ENCODE results near the gene RBM4.

Gene RBM4

GRCh38 chr11:66632952-66633351 is 5.6 kb upstream of the RBM4 start:
- no peak for TF ChIP-seq CTCF (IDR thresholded peaks at IDR 0.05; ENCODE audit: low read depth, low read length, poor library complexity, severe bottlenecking)
- no peak for TF ChIP-seq EZH2phosphoT487 (IDR thresholded peaks at IDR 0.05; ENCODE audit: borderline replicate concordance, low read length)
- H3K4me1 ChIP-seq (ENCODE audit: control insufficient read depth, low read length), result peaks cover 14% of the 10 kb centered on the region
- H3K36me3 ChIP-seq (ENCODE audit: control insufficient read depth, low read length), result peaks cover 80% of the 10 kb centered on the region
- no peak overlapping the region for H3K4me3 ChIP-seq (ENCODE audit: low read length)
- H3K79me2 ChIP-seq (ENCODE audit: control insufficient read depth, low read length), result peaks cover 100% of the 10 kb centered on the region
- no peaks in the 10 kb centered on the region for H3K9me3 ChIP-seq (ENCODE audit: control insufficient read depth, insufficient read depth, low read length)
- H3K4me2 ChIP-seq (ENCODE audit: low read length), result no peak overlapping the region
- no peaks in the 10 kb centered on the region for H3K27me3 ChIP-seq (ENCODE audit: control insufficient read depth, low read length)
- H3F3A ChIP-seq (ENCODE audit: control insufficient read depth, insufficient read depth), result peaks cover 76% of the 10 kb centered on the region
- H4K20me1 ChIP-seq (ENCODE audit: control insufficient read depth, insufficient read depth, low read depth, low read length), result peaks cover 5% of the 10 kb centered on the region; the same call in 1 of the 2 replicates
- H3K27ac ChIP-seq (ENCODE audit: low read depth, low read length), result no peak overlapping the region
- H3K9me2 ChIP-seq (replicated peaks; ENCODE audit: control insufficient read depth, low read length), result no peaks in the 10 kb centered on the region

- Histone ChIP-seq H4K20me1 (ENCODE audit: control insufficient read depth, insufficient read depth, low read depth, low read length) (peaks cover 34% of the 10 kb centered on the region), H3F3A (ENCODE audit: control insufficient read depth, insufficient read depth) (peaks cover 55% of the 10 kb centered on the region), H3K4me1 (ENCODE audit: control insufficient read depth, low read length) (peaks cover 39% of the 10 kb centered on the region), H3K79me2 (ENCODE audit: control insufficient read depth, low read length) (peaks cover 97% of the 10 kb centered on the region), H3K4me2 (ENCODE audit: low read length) (no peak overlapping the region), H3K9me2 (replicated peaks; ENCODE audit: control insufficient read depth, low read length) (no peaks in the 10 kb centered on the region), H3K27ac (ENCODE audit: low read depth, low read length) (peak overlapping the region; percentile 15; the same call in 1 of the 2 replicates), H3K4me3 (ENCODE audit: low read length) (no peak overlapping the region), H3K36me3 (ENCODE audit: control insufficient read depth, low read length) (peaks cover 78% of the 10 kb centered on the region), H3K27me3 (ENCODE audit: control insufficient read depth, low read length) (no peaks in the 10 kb centered on the region), H3K9me3 (ENCODE audit: control insufficient read depth, insufficient read depth, low read length) (no peaks in the 10 kb centered on the region)
- TF ChIP-seq CTCF (IDR thresholded peaks at IDR 0.05; ENCODE audit: low read depth, low read length, poor library complexity, severe bottlenecking) (no peak), EZH2phosphoT487 (IDR thresholded peaks at IDR 0.05; ENCODE audit: borderline replicate concordance, low read length) (no peak)
Measured at GRCh38 chr11:66636411-66636810, 2.1 kb upstream of the RBM4 start.

- Histone ChIP-seq H3K4me2 (ENCODE audit: low read length) (peak overlapping the region; percentile 78), H3K4me3 (ENCODE audit: low read length) (peak overlapping the region; percentile 98), H3K9me2 (replicated peaks; ENCODE audit: control insufficient read depth, low read length) (no peaks in the 10 kb centered on the region), H4K20me1 (ENCODE audit: control insufficient read depth, insufficient read depth, low read depth, low read length) (peaks cover 40% of the 10 kb centered on the region), H3K27ac (ENCODE audit: low read depth, low read length) (peak overlapping the region; percentile 55), H3K9me3 (ENCODE audit: control insufficient read depth, insufficient read depth, low read length) (no peaks in the 10 kb centered on the region), H3F3A (ENCODE audit: control insufficient read depth, insufficient read depth) (peaks cover 53% of the 10 kb centered on the region), H3K79me2 (ENCODE audit: control insufficient read depth, low read length) (peaks cover 97% of the 10 kb centered on the region), H3K4me1 (ENCODE audit: control insufficient read depth, low read length) (peaks cover 51% of the 10 kb centered on the region), H3K36me3 (ENCODE audit: control insufficient read depth, low read length) (peaks cover 78% of the 10 kb centered on the region), H3K27me3 (ENCODE audit: control insufficient read depth, low read length) (no peaks in the 10 kb centered on the region)
- TF ChIP-seq EZH2phosphoT487 (IDR thresholded peaks at IDR 0.05; ENCODE audit: borderline replicate concordance, low read length) (no peak), CTCF (IDR thresholded peaks at IDR 0.05; ENCODE audit: low read depth, low read length, poor library complexity, severe bottlenecking) (no peak)
Measured at GRCh38 chr11:66637557-66638176, 836 bp upstream of the RBM4 start.
